K562 treated with DMSO at 1 percent for 48 hours (cell line): ENCODE results near the gene MAGEC1. TPM values are rescaled to one million over a fixed set of nuclear protein-coding genes. Genes with fewer than 3 reads are reported as not detected.

ENCODE experiments used
- total RNA-seq: library from RNA; unstranded; fragments of 300-600 nt; gene quantifications from 2 replicates; pipeline ENCODE4 v1.2.3, GENCODE V29; 2022; ENCODE audit warnings: low replicate concordance; ENCODE audit errors: extremely low read depth

The MAGEC1 gene
- not detected in 2 replicates for total RNA-seq

DNA sequence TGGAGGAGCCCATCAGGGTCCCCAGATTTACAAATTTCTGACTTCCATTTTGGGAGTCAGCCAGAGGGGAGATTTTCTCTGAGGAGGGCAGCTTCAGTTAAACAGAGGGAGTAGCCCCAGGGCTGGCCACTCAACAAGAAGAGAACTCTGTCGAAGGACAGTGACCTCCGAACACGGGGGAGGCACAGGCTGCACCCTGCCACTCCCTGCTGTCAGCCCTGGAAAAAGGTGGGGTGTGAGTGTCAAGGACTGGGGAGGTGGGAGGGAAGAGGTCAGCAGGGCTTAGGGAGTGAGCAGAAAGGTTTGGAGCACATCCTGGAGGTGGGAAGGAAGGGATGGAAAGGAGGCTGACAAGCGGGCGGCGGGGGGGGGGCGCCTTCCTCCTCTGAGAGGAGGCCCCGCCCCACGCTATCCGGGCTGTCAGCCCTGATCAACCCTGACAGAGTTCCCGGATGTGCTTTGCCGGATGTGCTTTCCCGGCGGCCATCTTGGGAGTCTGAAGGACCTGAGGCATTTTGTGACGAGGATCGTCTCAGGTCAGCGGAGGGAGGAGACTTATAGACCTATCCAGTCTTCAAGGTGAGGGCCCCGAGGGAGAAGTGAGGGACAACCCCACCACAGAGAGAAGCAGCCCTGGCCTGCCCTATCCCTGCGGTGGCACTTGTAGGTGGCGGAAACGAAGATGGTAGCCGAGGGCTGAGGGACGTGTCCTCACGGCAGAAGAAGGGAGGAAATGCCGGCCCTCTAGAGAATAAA, at the start of gene MAGEC1:
Gene MAGEC1, plus strand, starts transcription at position 495 of the 756 bp plus-strand sequence. CDS start 1,179 bp downstream, outside the sequence.

Other genes starting within 250 kb of the MAGEC1 start
- gene SPANXD, start 205.2 kb upstream of the MAGEC1 start, total RNA-seq, result not detected in 2 replicates
- gene MAGEC3, start 65.6 kb upstream of the MAGEC1 start, total RNA-seq, result not detected in 2 replicates